Measurements from ENCODE around the gene JAGN1. TPM values are rescaled to one million over a fixed set of nuclear protein-coding genes. Genes with fewer than 3 reads are reported as not detected.
"Not testable (repeated sequence)": the region's sequence is repeated elsewhere in the genome, so short reads cannot be mapped to it uniquely, and the experiment has no call there.

Gene JAGN1
- total and polyA plus RNA-seq, 5 donors: 20.3 to 26.0 (median 20.5) TPM

- no peak overlapping the region for H3K27ac ChIP-seq (ENCODE audit: low read length)
- no peaks in the 10 kb centered on the region for H3K9me3 ChIP-seq (ENCODE audit: control insufficient read depth, low read length)
- ATAC-seq: no peak
- intact Hi-C loops (cut with DNase I): no loop called here
- no peak overlapping the region for H3K4me3 ChIP-seq (ENCODE audit: low read length)
- WGBS: 71% methylated on average over 8 of the region's 8 CpGs
- DNase-seq: no peak
- H3K27me3 ChIP-seq (ENCODE audit: control insufficient read depth, insufficient read depth): no peaks in the 10 kb centered on the region
- H3K4me1 ChIP-seq (ENCODE audit: control insufficient read depth, insufficient read depth, low read length): peaks cover 3% of the 10 kb centered on the region
These were observed 8.2 kb downstream of the JAGN1 start for GRCh38 chr3:9898467-9899241.

- intact Hi-C loops (cut with DNase I): no loop called here
- H3K27ac ChIP-seq (ENCODE audit: low read length): no peak overlapping the region
- ATAC-seq (no peak), DNase-seq (no peak)
- 51% methylated on average over 3 of the region's 3 CpGs for WGBS
- peaks cover 3% of the 10 kb centered on the region for H3K4me1 ChIP-seq (ENCODE audit: control insufficient read depth, insufficient read depth, low read length)
- no peaks in the 10 kb centered on the region for H3K27me3 ChIP-seq (ENCODE audit: control insufficient read depth, insufficient read depth)
- no peak overlapping the region for H3K4me3 ChIP-seq (ENCODE audit: low read length)
- no peaks in the 10 kb centered on the region for H3K9me3 ChIP-seq (ENCODE audit: control insufficient read depth, low read length)
These were observed 8.9 kb downstream of the JAGN1 start for GRCh38 chr3:9899289-9899791.

GRCh38 chr3:9900965-9901415 is 10.6 kb downstream of the JAGN1 start:
- ATAC-seq; H3K4me1 ChIP-seq (ENCODE audit: control insufficient read depth, insufficient read depth, low read length); H3K4me3 ChIP-seq (ENCODE audit: low read length); intact Hi-C loops (cut with DNase I); H3K9me3 ChIP-seq (ENCODE audit: control insufficient read depth, low read length); H3K27me3 ChIP-seq (ENCODE audit: control insufficient read depth, insufficient read depth); DNase-seq; H3K27ac ChIP-seq (ENCODE audit: low read length): not testable (repeated sequence)
- WGBS: 93% methylated on average over 6 of the region's 6 CpGs

- DNase-seq: no peak
- WGBS: 73% methylated on average over 5 of the region's 5 CpGs
- intact Hi-C loops (cut with DNase I): no loop called here
- H3K9me3 ChIP-seq (ENCODE audit: control insufficient read depth, low read length): no peaks in the 10 kb centered on the region
- H3K4me3 ChIP-seq (ENCODE audit: low read length): no peak overlapping the region
- no peaks in the 10 kb centered on the region for H3K27me3 ChIP-seq (ENCODE audit: control insufficient read depth, insufficient read depth)
- H3K27ac ChIP-seq (ENCODE audit: low read length): no peak overlapping the region
- no peak for ATAC-seq
- peaks cover 3% of the 10 kb centered on the region for H3K4me1 ChIP-seq (ENCODE audit: control insufficient read depth, insufficient read depth, low read length)
These were observed 11.6 kb downstream of the JAGN1 start for GRCh38 chr3:9901967-9902366.

GRCh38 chr3:9902372-9903237 is 12.2 kb downstream of the JAGN1 start, which contains the start of gene IL17RE:
Gene IL17RE (plus strand): TSS chr3:9902848. CDS start chr3:9902933, 85 bp downstream.
- H3K4me3 ChIP-seq (ENCODE audit: low read length): no peak within 1 kb of the TSS
- H3K27me3 ChIP-seq (ENCODE audit: control insufficient read depth, insufficient read depth): no peaks in the 10 kb centered on the region
- 55% methylated on average over 13 of the region's 13 CpGs for WGBS
- H3K27ac ChIP-seq (ENCODE audit: low read length): no peak within 1 kb of the TSS
- peaks cover 3% of the 10 kb centered on the region for H3K4me1 ChIP-seq (ENCODE audit: control insufficient read depth, insufficient read depth, low read length)
- ATAC-seq (peak; percentile 44), DNase-seq (peak in 1 of 3 donors; percentile 59)
- H3K9me3 ChIP-seq (ENCODE audit: control insufficient read depth, low read length): no peaks in the 10 kb centered on the region
- intact Hi-C loops (cut with DNase I): no loop called here

- DNase-seq (no peak), ATAC-seq (peak in 1 of 2 donors; percentile 61)
- intact Hi-C loops (cut with DNase I): no loop called here
- Histone ChIP-seq H3K27me3 (ENCODE audit: control insufficient read depth, insufficient read depth) (no peaks in the 10 kb centered on the region), H3K9me3 (ENCODE audit: control insufficient read depth, low read length) (no peaks in the 10 kb centered on the region), H3K4me1 (ENCODE audit: control insufficient read depth, insufficient read depth, low read length) (peaks cover 3% of the 10 kb centered on the region), H3K27ac (ENCODE audit: low read length) (no peak overlapping the region), H3K4me3 (ENCODE audit: low read length) (no peak overlapping the region)
- 26% methylated on average over 4 of the region's 4 CpGs for WGBS
These were observed 12.8 kb downstream of the JAGN1 start for GRCh38 chr3:9903238-9903624.

GRCh38 chr3:9903904-9904303 is 13.5 kb downstream of the JAGN1 start:
- intact Hi-C loops (cut with DNase I): no loop called here
- Histone ChIP-seq H3K4me3 (ENCODE audit: low read length) (no peak overlapping the region), H3K27me3 (ENCODE audit: control insufficient read depth, insufficient read depth) (no peaks in the 10 kb centered on the region), H3K27ac (ENCODE audit: low read length) (no peak overlapping the region), H3K4me1 (ENCODE audit: control insufficient read depth, insufficient read depth, low read length) (no peaks in the 10 kb centered on the region), H3K9me3 (ENCODE audit: control insufficient read depth, low read length) (no peaks in the 10 kb centered on the region)
- 93% methylated on average over 4 of the region's 4 CpGs for WGBS
- ATAC-seq: no peak
- DNase-seq: no peak

- no peak for DNase-seq
- Histone ChIP-seq H3K27me3 (ENCODE audit: control insufficient read depth, insufficient read depth) (no peaks in the 10 kb centered on the region), H3K4me1 (ENCODE audit: control insufficient read depth, insufficient read depth, low read length) (no peaks in the 10 kb centered on the region), H3K27ac (ENCODE audit: low read length) (no peak overlapping the region), H3K9me3 (ENCODE audit: control insufficient read depth, low read length) (no peaks in the 10 kb centered on the region), H3K4me3 (ENCODE audit: low read length) (no peak overlapping the region)
- WGBS: 93% methylated on average over 5 of the region's 5 CpGs
- intact Hi-C loops (cut with DNase I): no loop called here
- ATAC-seq: no peak
These were observed 16.1 kb downstream of the JAGN1 start for GRCh38 chr3:9906480-9906879.

- no peaks in the 10 kb centered on the region for H3K4me1 ChIP-seq (ENCODE audit: control insufficient read depth, insufficient read depth, low read length)
- intact Hi-C loops (cut with DNase I): no loop called here
- 86% methylated on average over 3 of the region's 3 CpGs for WGBS
- no peaks in the 10 kb centered on the region for H3K27me3 ChIP-seq (ENCODE audit: control insufficient read depth, insufficient read depth)
- H3K9me3 ChIP-seq (ENCODE audit: control insufficient read depth, low read length): no peaks in the 10 kb centered on the region
- DNase-seq (no peak), ATAC-seq (no peak)
- no peak overlapping the region for H3K4me3 ChIP-seq (ENCODE audit: low read length)
- H3K27ac ChIP-seq (ENCODE audit: low read length): no peak overlapping the region
These were observed 17.9 kb downstream of the JAGN1 start for GRCh38 chr3:9908286-9908685.

- H3K27ac ChIP-seq (ENCODE audit: low read length): no peak overlapping the region
- no peak overlapping the region for H3K4me3 ChIP-seq (ENCODE audit: low read length)
- intact Hi-C loops (cut with DNase I): loop anchor here in 1 of 4 donors (10.0 kb wide), 1 partner anchor 65 kb away; the partner anchor contains the start of gene RPUSD3
- DNase-seq (no peak), ATAC-seq (no peak)
- H3K4me1 ChIP-seq (ENCODE audit: control insufficient read depth, insufficient read depth, low read length): no peaks in the 10 kb centered on the region
- H3K9me3 ChIP-seq (ENCODE audit: control insufficient read depth, low read length): no peaks in the 10 kb centered on the region
- 87% methylated on average over 7 of the region's 7 CpGs for WGBS
- H3K27me3 ChIP-seq (ENCODE audit: control insufficient read depth, insufficient read depth): no peaks in the 10 kb centered on the region
These were observed 19.0 kb downstream of the JAGN1 start for GRCh38 chr3:9909221-9910013.
